NT2/D1 (cell line): ENCODE data around the gene FAM200A.

Source experiments
- SUZ12 ChIP-seq: IDR thresholded peaks from 2 replicates; pipeline ENCODE4 v1.6.1; 2011; ENCODE audit not compliant: insufficient read length, insufficient read depth; ENCODE audit errors: extremely low read depth
- ZNF274 ChIP-seq: IDR thresholded peaks from 2 replicates; pipeline ENCODE4 v1.6.1; 2011; ENCODE audit warnings: mild to moderate bottlenecking, low read depth, low read length

DNA sequence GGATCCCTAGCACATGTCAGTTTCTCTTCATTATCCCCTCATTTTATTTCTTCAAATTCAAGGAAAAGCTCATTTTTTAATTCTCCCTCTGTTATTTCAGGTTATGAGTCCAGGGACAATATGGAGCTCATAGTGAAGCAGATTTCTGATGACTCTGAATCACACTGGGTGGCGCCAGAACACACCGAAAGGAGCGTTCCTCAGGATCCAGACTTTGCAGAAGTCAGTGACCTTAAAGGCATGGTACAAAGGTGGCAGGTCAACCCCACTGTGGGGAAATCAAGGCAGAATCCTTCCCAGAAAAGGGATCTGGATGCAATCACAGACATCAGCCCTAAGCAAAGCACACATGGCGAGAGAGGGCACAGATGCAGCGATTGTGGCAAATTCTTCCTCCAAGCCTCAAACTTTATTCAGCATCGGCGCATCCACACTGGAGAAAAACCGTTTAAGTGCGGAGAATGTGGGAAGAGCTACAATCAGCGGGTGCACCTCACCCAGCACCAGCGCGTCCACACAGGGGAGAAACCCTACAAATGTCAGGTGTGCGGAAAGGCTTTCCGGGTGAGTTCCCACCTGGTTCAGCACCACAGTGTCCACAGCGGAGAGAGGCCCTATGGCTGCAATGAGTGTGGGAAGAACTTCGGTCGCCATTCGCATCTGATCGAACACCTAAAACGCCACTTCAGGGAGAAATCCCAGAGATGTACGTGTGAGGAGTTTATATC lies 26.0 kb downstream of the FAM200A start:
- TF ChIP-seq ZNF274 = no peak
- TF ChIP-seq SUZ12 = no peak
